ENCODE measurements around the gene CRYGA. TPM values are rescaled to one million over a fixed set of nuclear protein-coding genes. Genes with fewer than 3 reads are reported as not detected.
A peak's percentile ranks its signal among the peaks of the same experiment; 100 is the strongest.

CRYGA gene
- total RNA-seq, 1 donor from 2014 or later, result not detected

GRCh38 chr2:208189810-208190503 lies 26.6 kb upstream of the CRYGA start, which contains the start of gene C2orf80:
Gene C2orf80 (minus strand): TSS chr2:208190030. CDS start chr2:208186986, 3,044 bp downstream.
- H3K9me3 ChIP-seq (ENCODE audit: low read depth), result no peaks in the 10 kb centered on the region
- H3K9me3 Mint-ChIP-seq, result no peaks in the 10 kb centered on the region
- no peaks in the 10 kb centered on the region for H3K36me3 ChIP-seq
- peaks cover 48% of the 10 kb centered on the region for H3K4me1 ChIP-seq
- TF ChIP-seq EZH2phosphoT487 (IDR thresholded peaks at IDR 0.05) (no peak), EZH2 (IDR thresholded peaks at IDR 0.05) (no peak), CTCF (IDR thresholded peaks at IDR 0.05) (no peak)
- H3K4me2 ChIP-seq, result peak within 1 kb of the TSS; percentile 70
- H4K20me1 ChIP-seq (ENCODE audit: low read depth), result no peaks in the 10 kb centered on the region
- DNase-seq (ENCODE audit: low spot score), result peak; percentile 65
- peaks cover 29% of the 10 kb centered on the region for H3F3A ChIP-seq (ENCODE audit: low read depth)
- H3K27me3 Mint-ChIP-seq (ENCODE audit: insufficient read depth, low read depth), result peaks cover 5% of the 10 kb centered on the region
- no peaks in the 10 kb centered on the region for H3K36me3 Mint-ChIP-seq
- peaks cover 57% of the 10 kb centered on the region for H3K4me1 Mint-ChIP-seq
- peak within 1 kb of the TSS; percentile 71 for H3K27ac ChIP-seq
- H3K79me2 ChIP-seq (ENCODE audit: low read depth), result no peaks in the 10 kb centered on the region
- H3K27me3 ChIP-seq, result no peaks in the 10 kb centered on the region
- H3K27ac Mint-ChIP-seq, result peak within 1 kb of the TSS; percentile 75
- peak within 1 kb of the TSS; percentile 89 for H2AFZ ChIP-seq (replicated peaks)
- H3K4me3 Mint-ChIP-seq, result peak within 1 kb of the TSS; percentile 83
- H3K9ac ChIP-seq, result no peak within 1 kb of the TSS
- peak within 1 kb of the TSS; percentile 18 for H3K4me3 ChIP-seq

- TF ChIP-seq EZH2 (IDR thresholded peaks at IDR 0.05) (no peak), CTCF (IDR thresholded peaks at IDR 0.05) (no peak), EZH2phosphoT487 (IDR thresholded peaks at IDR 0.05) (no peak)
- peak overlapping the region; percentile 18 for H3K4me3 ChIP-seq
- H3K36me3 ChIP-seq, result no peaks in the 10 kb centered on the region
- no peaks in the 10 kb centered on the region for H3K9me3 Mint-ChIP-seq
- H3K4me2 ChIP-seq, result peak overlapping the region; percentile 70
- H3K27ac Mint-ChIP-seq, result peak overlapping the region; percentile 75
- peaks cover 29% of the 10 kb centered on the region for H3F3A ChIP-seq (ENCODE audit: low read depth)
- peaks cover 65% of the 10 kb centered on the region for H3K4me1 Mint-ChIP-seq
- peak overlapping the region; percentile 71 for H3K27ac ChIP-seq
- peak overlapping the region; percentile 89 for H2AFZ ChIP-seq (replicated peaks)
- no peaks in the 10 kb centered on the region for H3K27me3 ChIP-seq
- H3K9ac ChIP-seq, result no peak overlapping the region
- no peaks in the 10 kb centered on the region for H4K20me1 ChIP-seq (ENCODE audit: low read depth)
- H3K4me1 ChIP-seq, result peaks cover 55% of the 10 kb centered on the region
- peak; percentile 43 for DNase-seq (ENCODE audit: low spot score)
- peaks cover 5% of the 10 kb centered on the region for H3K27me3 Mint-ChIP-seq (ENCODE audit: insufficient read depth, low read depth)
- no peaks in the 10 kb centered on the region for H3K79me2 ChIP-seq (ENCODE audit: low read depth)
- no peaks in the 10 kb centered on the region for H3K36me3 Mint-ChIP-seq
- H3K9me3 ChIP-seq (ENCODE audit: low read depth), result no peaks in the 10 kb centered on the region
- H3K4me3 Mint-ChIP-seq, result peak overlapping the region; percentile 83
Observed at GRCh38 chr2:208189069-208189809, 25.9 kb upstream of the CRYGA start.

GRCh38 chr2:208186893-208187292 lies 23.5 kb upstream of the CRYGA start:
- no peak for TF ChIP-seq EZH2phosphoT487 (IDR thresholded peaks at IDR 0.05)
- TF ChIP-seq CTCF (IDR thresholded peaks at IDR 0.05), result no peak
- TF ChIP-seq EZH2 (IDR thresholded peaks at IDR 0.05), result no peak
- Mint-ChIP-seq H3K4me1 (peaks cover 72% of the 10 kb centered on the region), H3K27ac (no peak overlapping the region), H3K4me3 (no peak overlapping the region), H3K27me3 (ENCODE audit: insufficient read depth, low read depth) (peaks cover 5% of the 10 kb centered on the region), H3K36me3 (no peaks in the 10 kb centered on the region), H3K9me3 (no peaks in the 10 kb centered on the region)
- no peak for DNase-seq (ENCODE audit: low spot score)
- Histone ChIP-seq H3K4me2 (peak overlapping the region; percentile 14), H3K27me3 (no peaks in the 10 kb centered on the region), H3K4me1 (peaks cover 69% of the 10 kb centered on the region), H3K27ac (no peak overlapping the region), H2AFZ (replicated peaks) (peak overlapping the region; percentile 44), H4K20me1 (ENCODE audit: low read depth) (no peaks in the 10 kb centered on the region), H3K9me3 (ENCODE audit: low read depth) (no peaks in the 10 kb centered on the region), H3F3A (ENCODE audit: low read depth) (peaks cover 46% of the 10 kb centered on the region), H3K4me3 (no peak overlapping the region), H3K9ac (no peak overlapping the region), H3K36me3 (no peaks in the 10 kb centered on the region), H3K79me2 (ENCODE audit: low read depth) (no peaks in the 10 kb centered on the region)

All from neural progenitor cell (in vitro differentiated cells).